GM23248 (cell line): Measurements from ENCODE around the gene KCNN3.

Experiments used
- EZH2 ChIP-seq: fragments of 200-600 bp; sonication (generic); IDR thresholded peaks from 2 replicates; pipeline ENCODE4 v1.6.1; 2018; ENCODE audit warnings: antibody characterized with exemption, mild to moderate bottlenecking; ENCODE audit not compliant: insufficient read depth, poor library complexity, severe bottlenecking
- EZH2phosphoT487 ChIP-seq: fragments of 200-600 bp; sonication (generic); IDR thresholded peaks from 2 replicates; pipeline ENCODE4 v1.6.1; 2018; ENCODE audit warnings: antibody characterized with exemption, moderate library complexity, mild to moderate bottlenecking, low read depth; ENCODE audit not compliant: insufficient read depth

- TF ChIP-seq EZH2: no peak
- TF ChIP-seq EZH2phosphoT487: no peak
Observed at GRCh38 chr1:154735061-154735803, 134.8 kb downstream of the KCNN3 start.
